CD14-positive monocyte (primary cell): ENCODE results near the gene ANKRD1. TPM values are rescaled to one million over a fixed set of nuclear protein-coding genes. Genes with fewer than 3 reads are reported as not detected.
A peak's percentile ranks its signal among the peaks of the same experiment; 100 is the strongest.

Experiments
- DNase-seq, 3 donors: peaks; one replicate each; pipeline ENCODE4 v3.0.0-alpha.2; 2011 to 2022
- H2AFZ ChIP-seq: 2 replicates; pipeline ENCODE4 v1.6.0; 2012; ENCODE audit warnings: mild to moderate bottlenecking, low read depth, low read length, inconsistent platforms; ENCODE audit not compliant: insufficient read depth, poor library complexity, severe bottlenecking
- H3K27ac ChIP-seq, 2 donors: 1 replicate in 1 of 2; 2 replicates in 1 of 2; pipeline ENCODE4 v1.5.1; 2012 to 2013; ENCODE audit warnings: low read length in 2 of 2, control low read depth in 1 of 2, inconsistent platforms in 1 of 2, low read depth in 1 of 2, mild to moderate bottlenecking in 1 of 2
- H3K27me3 ChIP-seq, 2 donors: one replicate each; pipeline versions ENCODE4 v1.6.0 to v1.6.1; 2011 to 2013; ENCODE audit warnings: low read length in 2 of 2; ENCODE audit not compliant: control insufficient read depth in 2 of 2, insufficient read depth in 2 of 2
- H3K36me3 ChIP-seq, 2 donors: replicated peaks in 1 of 2; 1 replicate in 1 of 2; 2 replicates in 1 of 2; pipeline versions ENCODE4 v1.5.1 to v1.6.1; 2012 to 2013; ENCODE audit warnings: low read length in 2 of 2, control low read depth in 1 of 2, inconsistent platforms in 1 of 2, mild to moderate bottlenecking in 1 of 2; ENCODE audit not compliant: insufficient read depth in 2 of 2, control insufficient read depth in 1 of 2
- H3K4me1 ChIP-seq, 2 donors: 1 replicate in 1 of 2; 2 replicates in 1 of 2; pipeline versions ENCODE4 v1.5.1 to v1.6.1; 2012 to 2013; ENCODE audit warnings: low read length in 2 of 2, control low read depth in 1 of 2, inconsistent platforms in 1 of 2, mild to moderate bottlenecking in 1 of 2, moderate library complexity in 1 of 2; ENCODE audit not compliant: insufficient read depth in 2 of 2, control insufficient read depth in 1 of 2
- H3K4me2 ChIP-seq: replicated peaks from 2 replicates; pipeline ENCODE3; 2012; ENCODE audit warnings: low read length, moderate library complexity, mild to moderate bottlenecking; ENCODE audit not compliant: poor library complexity, severe bottlenecking; ENCODE audit errors: extremely low read depth
- H3K4me3 ChIP-seq, 3 experiments: fragments of 200-600 bp in 1 of 3; sonication (generic) in 1 of 3; replicated peaks in 1 of 3; 1 replicate in 2 of 3; 2 replicates in 1 of 3; pipeline ENCODE4 v1.5.1; 2011 to 2013; ENCODE audit warnings: low read length in 3 of 3, mild to moderate bottlenecking in 3 of 3, control low read depth in 2 of 3, low read depth in 2 of 3, inconsistent platforms in 1 of 3, moderate library complexity in 1 of 3
- H3K79me2 ChIP-seq: 2 replicates; pipeline ENCODE4 v1.6.0; 2012; ENCODE audit warnings: mild to moderate bottlenecking, control low read depth, inconsistent platforms, low read length, moderate library complexity; ENCODE audit not compliant: insufficient read depth
- H3K9ac ChIP-seq: 2 replicates; pipeline ENCODE4 v1.6.0; 2017; ENCODE audit warnings: low read length, mild to moderate bottlenecking; ENCODE audit not compliant: insufficient read depth, poor library complexity, severe bottlenecking
- H3K9me3 ChIP-seq, 2 donors: replicated peaks in 1 of 2; 1 replicate in 1 of 2; 2 replicates in 1 of 2; pipeline versions ENCODE4 v1.5.1 to v1.6.1; 2012 to 2013; ENCODE audit warnings: low read length in 2 of 2, control low read depth in 1 of 2; ENCODE audit not compliant: control insufficient read depth in 1 of 2, insufficient read depth in 1 of 2
- H4K20me1 ChIP-seq: 2 replicates; pipeline ENCODE4 v1.6.0; 2012; ENCODE audit warnings: mild to moderate bottlenecking, low read length, control low read depth, moderate library complexity; ENCODE audit not compliant: insufficient read depth
- H3K27ac Mint-ChIP-seq, 7 donors: one replicate each; pipeline ENCODE4 v1.8.0; 2020; ENCODE audit warnings: mild to moderate bottlenecking in 7 of 7, mixed read lengths in 7 of 7, moderate library complexity in 6 of 7, inconsistent platforms in 2 of 7
- H3K27me3 Mint-ChIP-seq, 3 donors: one replicate each; pipeline ENCODE4 v1.8.0; 2021 to 2022; ENCODE audit warnings: low read depth in 3 of 3, mild to moderate bottlenecking in 3 of 3, mixed read lengths in 3 of 3, moderate library complexity in 3 of 3, inconsistent platforms in 1 of 3
- H3K36me3 Mint-ChIP-seq, 2 donors: one replicate each; pipeline ENCODE4 v1.8.0; 2020; ENCODE audit warnings: mixed read lengths in 2 of 2, inconsistent platforms in 1 of 2, mild to moderate bottlenecking in 1 of 2
- H3K4me1 Mint-ChIP-seq: one replicate; pipeline ENCODE4 v1.8.0; 2020; ENCODE audit warnings: mild to moderate bottlenecking, mixed read lengths
- H3K4me3 Mint-ChIP-seq, 2 donors: one replicate each; pipeline ENCODE4 v1.8.0; 2020; ENCODE audit warnings: mild to moderate bottlenecking in 2 of 2, mixed read lengths in 2 of 2, moderate library complexity in 1 of 2
- H3K9me3 Mint-ChIP-seq, 7 donors: one replicate each; pipeline ENCODE4 v1.8.0; 2020 to 2022; ENCODE audit warnings: mixed read lengths in 7 of 7, mild to moderate bottlenecking in 6 of 7, moderate library complexity in 6 of 7, inconsistent platforms in 2 of 7
- CTCF ChIP-seq: fragments of 200-600 bp; IDR thresholded peaks from one replicate; pipeline ENCODE4 v1.8.0; 2022; ENCODE audit warnings: antibody characterized with exemption, mild to moderate bottlenecking
- WGBS: methylation state at CpG from one replicate; pipeline ENCODE4 v1.1.5; 2013; ENCODE audit warnings: missing lambda C conversion rate; ENCODE audit not compliant: insufficient coverage; 5-methylcytosine and 5-hydroxymethylcytosine counted together
- intact Hi-C, 2 donors: fragments of 100-400 bp; cut with micrococcal nuclease; formaldehyde crosslinking; loops; one replicate each; pipeline versions ENCODE4 v1.15.0 to v1.15.1; 2023
- polyA plus RNA-seq, 3 donors: library from polyadenylated mRNA; depleted of rRNA in 1 of 3; unstranded in 2 of 3; stranded (reverse) in 1 of 3; fragments of 300-500 nt in 2 of 3; fragments of >200 nt in 1 of 3; fragmentation: Illumina TruSeq in 2 of 3; gene quantifications; 1 replicate in 2 of 3; 2 replicates in 1 of 3; pipeline ENCODE4 v1.2.3, GENCODE V29; 2012 to 2021

ANKRD1 gene
- polyA plus RNA-seq, 3 donors = not detected

GRCh38 chr10:90937645-90938258, 16.9 kb upstream of the ANKRD1 start:
- no peak overlapping the region for H2AFZ ChIP-seq
- intact Hi-C loops = no loop called here
- H3K9me3 Mint-ChIP-seq = peaks cover 0 to 2% (median 0%) of the 10 kb centered on the region in 7 donors

GRCh38 chr10:90936276-90936659, 15.4 kb upstream of the ANKRD1 start:
- H3K9ac ChIP-seq = no peak overlapping the region
- no peaks in the 10 kb centered on the region for H4K20me1 ChIP-seq
- H3K9me3 ChIP-seq = no peaks in the 10 kb centered on the region
- no peaks in the 10 kb centered on the region for H3K4me1 ChIP-seq
- no peak overlapping the region for H3K27ac Mint-ChIP-seq
- no peaks in the 10 kb centered on the region for H3K79me2 ChIP-seq
- peaks cover 0 to 4% (median 0%) of the 10 kb centered on the region in 3 donors for H3K27me3 Mint-ChIP-seq
- H3K36me3 ChIP-seq = no peaks in the 10 kb centered on the region
- no peaks in the 10 kb centered on the region for H3K36me3 Mint-ChIP-seq
- no peak overlapping the region for H3K4me2 ChIP-seq
- WGBS = 83% methylated on average over 1 of the region's 2 CpGs
- no peak overlapping the region for H3K4me3 ChIP-seq
- no peaks in the 10 kb centered on the region for H3K4me1 Mint-ChIP-seq
- H3K9me3 Mint-ChIP-seq = peaks cover 0 to 4% (median 0%) of the 10 kb centered on the region in 7 donors
- no peak overlapping the region for H2AFZ ChIP-seq
- no peak for TF ChIP-seq CTCF
- no peak for DNase-seq
- intact Hi-C loops = no loop called here
- no peak overlapping the region for H3K4me3 Mint-ChIP-seq
- H3K27ac ChIP-seq = no peak overlapping the region
- no peaks in the 10 kb centered on the region for H3K27me3 ChIP-seq

More at GRCh38 chr10:90937645-90938258, 16.9 kb upstream of the ANKRD1 start:
- H3K27me3 ChIP-seq = no peaks in the 10 kb centered on the region
- DNase-seq = no peak
- WGBS = 87% methylated on average over 7 of the region's 8 CpGs
- no peaks in the 10 kb centered on the region for H3K9me3 ChIP-seq
- H3K79me2 ChIP-seq = no peaks in the 10 kb centered on the region
- Mint-ChIP-seq H3K4me1 (no peaks in the 10 kb centered on the region), H3K27ac (peak overlapping the region in 1 of 7 donors; percentile 4), H3K4me3 (no peak overlapping the region), H3K27me3 (peaks cover 0 to under 1% (median 0%) of the 10 kb centered on the region in 3 donors), H3K36me3 (no peaks in the 10 kb centered on the region)
- no peak overlapping the region for H3K4me3 ChIP-seq
- no peak overlapping the region for H3K9ac ChIP-seq
- no peak overlapping the region for H3K27ac ChIP-seq
- no peak overlapping the region for H3K4me2 ChIP-seq
- H3K4me1 ChIP-seq = no peaks in the 10 kb centered on the region
- no peak for TF ChIP-seq CTCF
- H4K20me1 ChIP-seq = no peaks in the 10 kb centered on the region
- no peaks in the 10 kb centered on the region for H3K36me3 ChIP-seq
